ENCODE results near the gene SYT6.

Gene SYT6

DNA sequence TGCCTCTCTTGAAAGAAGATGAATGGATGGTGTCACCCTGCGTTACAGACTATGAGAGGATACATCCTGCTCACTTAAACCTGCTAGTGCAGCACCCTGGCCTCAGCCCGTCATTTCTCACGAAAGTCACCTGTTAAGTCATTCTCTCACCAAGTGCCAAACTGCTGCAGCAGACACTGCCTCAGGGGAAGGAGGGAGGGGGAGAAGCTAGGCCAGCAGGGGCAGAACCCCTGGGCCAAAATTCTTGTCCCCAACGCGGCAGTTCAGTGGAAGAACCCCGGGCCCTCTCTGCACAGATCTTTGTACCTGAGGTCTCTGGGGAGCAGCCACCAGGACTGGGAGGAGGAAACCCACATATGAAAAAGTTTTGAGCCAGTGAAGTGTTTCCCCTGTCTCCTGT, 37.6 kb downstream of the SYT6 start:
- no peak for DNase-seq

- no peak for DNase-seq
Measured at GRCh38 chr1:114114185-114115094, 39.2 kb downstream of the SYT6 start.

GRCh38 chr1:114113411-114114184, 40.1 kb downstream of the SYT6 start:
- no peak for DNase-seq

- DNase-seq: no peak
Measured at GRCh38 chr1:114112775-114113174, 40.9 kb downstream of the SYT6 start.

DNA sequence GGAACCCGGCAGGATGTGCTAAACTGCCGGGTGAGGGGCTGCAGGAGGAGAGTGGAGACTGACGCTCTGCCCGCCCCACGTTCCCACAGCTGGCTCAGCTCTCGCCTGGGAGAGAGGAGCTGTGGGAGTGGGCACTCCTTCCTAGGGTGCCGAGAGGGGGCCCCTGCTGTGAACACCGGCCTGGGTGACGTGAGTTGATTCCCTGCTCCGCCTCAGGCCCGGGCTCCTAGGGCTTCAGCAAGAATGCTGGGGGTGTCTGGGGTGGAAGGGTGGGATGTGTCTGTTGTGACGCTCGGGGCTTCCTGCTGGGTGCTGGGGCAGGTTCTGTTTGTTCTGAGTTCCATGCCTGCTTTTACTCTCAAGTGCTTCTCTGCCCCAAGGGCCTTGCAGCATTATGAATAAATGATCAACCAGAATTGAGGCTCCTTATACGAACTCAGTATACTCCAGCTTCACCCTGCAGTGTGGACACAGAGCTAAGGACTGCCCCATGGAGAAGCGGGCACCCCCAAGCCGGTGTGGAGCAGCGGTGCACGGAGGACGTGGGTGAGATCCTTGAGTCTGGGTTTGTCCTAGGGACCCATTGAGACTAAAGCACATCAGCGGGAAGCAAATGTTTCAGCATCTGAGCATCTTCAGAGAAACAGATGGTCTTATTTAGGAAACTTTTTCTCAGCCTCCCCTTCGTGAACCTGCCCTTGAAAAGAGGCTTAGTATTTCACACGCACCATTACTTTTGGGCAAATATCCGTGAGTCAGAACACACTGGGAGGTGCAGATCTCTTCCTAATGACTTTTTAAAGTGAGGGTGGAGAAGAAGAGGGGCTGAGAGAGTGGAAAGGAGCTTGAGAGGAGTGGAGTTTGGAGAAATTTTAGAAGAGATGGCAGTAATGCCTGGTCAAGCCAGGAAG, 41.7 kb downstream of the SYT6 start:
- no peak for DNase-seq

- DNase-seq: no peak
Measured at GRCh38 chr1:114109981-114110380, 43.7 kb downstream of the SYT6 start.

GRCh38 chr1:114108751-114109255, 44.9 kb downstream of the SYT6 start:
- DNase-seq: no peak

DNA sequence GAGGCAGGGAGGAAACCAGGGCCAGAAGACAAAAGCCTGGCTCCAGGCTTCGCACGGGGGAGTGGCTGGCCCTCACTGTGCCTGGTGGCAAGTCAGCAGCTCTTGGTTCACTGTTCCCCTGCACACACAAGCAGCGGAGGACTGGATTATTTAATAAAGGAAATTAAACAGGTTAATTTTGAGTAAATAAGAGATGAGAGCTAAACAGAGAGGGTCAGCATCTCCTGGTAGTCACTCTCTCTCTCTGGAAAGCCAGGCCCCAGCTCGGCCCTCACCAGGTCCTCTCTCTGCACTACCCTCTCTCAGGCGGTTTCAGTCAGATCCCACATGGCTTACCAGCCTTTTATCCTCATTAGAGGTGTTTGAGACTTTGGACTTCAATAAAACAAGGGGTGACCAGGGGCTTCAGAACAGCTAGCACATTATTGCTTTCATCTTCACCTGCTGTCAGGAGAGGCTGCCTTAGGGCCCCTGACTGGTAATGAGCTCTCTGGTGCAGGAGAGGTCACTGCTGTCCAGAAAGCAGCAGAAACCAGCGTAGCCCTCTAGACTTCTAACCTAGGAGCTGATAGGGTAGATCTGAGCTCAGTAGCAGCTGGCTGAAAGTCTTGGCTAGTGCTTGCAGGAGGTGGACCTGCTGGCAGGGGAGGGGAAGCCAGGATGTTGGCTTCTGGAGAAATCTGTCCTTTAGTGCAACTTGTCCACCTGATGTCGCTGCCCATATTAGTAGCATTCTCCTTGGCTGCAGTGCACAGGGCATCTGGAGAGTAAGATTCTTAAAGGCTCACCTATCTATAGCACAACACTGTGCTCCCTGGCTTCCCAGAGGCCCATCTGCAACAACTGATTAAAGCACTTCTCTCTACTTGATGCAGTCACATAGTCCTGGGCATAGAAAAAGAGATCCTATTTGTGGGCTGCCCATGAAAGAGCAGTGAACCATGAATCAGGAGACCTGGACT, 45.9 kb downstream of the SYT6 start:
- DNase-seq: no peak

GRCh38 chr1:114105421-114105979, 48.2 kb downstream of the SYT6 start:
- DNase-seq: no peak

DNA sequence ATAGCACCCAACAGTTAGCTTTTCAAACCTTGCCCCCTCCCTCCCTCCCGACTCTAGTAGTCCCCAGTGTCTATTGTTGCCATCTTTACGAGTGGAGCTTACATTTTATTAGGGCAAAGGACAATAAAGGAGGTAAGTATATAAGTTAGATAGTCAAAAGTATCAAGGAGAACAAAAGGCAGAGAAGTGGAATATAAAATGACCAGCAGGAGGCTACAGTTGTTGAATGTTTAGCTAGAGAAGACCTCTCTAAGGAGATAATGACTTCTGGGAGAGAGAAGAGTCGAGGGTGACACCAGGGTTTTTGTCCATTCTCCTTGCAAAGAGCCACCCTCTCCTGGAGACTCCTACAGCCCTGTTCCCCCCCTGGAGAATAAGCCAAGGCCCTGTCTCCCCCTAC, 48.7 kb downstream of the SYT6 start:
- DNase-seq: no peak

DNA sequence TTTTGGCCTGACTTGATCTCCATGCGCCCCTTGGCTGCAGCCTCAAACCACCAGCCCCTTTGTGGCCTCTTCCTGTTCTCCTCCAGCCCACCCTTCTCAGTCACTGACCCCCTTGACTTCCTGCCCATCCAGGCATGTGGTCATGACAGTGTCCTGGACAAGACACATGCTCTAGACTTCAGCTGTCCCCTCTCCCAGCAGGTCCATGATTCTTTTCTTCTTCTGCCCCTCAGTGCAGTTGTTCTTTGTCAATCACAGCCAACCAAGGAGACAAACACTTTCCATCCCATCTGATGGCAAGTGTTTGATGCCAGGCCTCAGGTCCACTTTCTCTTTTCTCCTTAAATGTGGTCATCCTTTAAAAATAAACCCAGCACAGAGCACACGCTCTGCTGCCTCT, 49.7 kb downstream of the SYT6 start:
- DNase-seq: no peak

GRCh38 chr1:114102136-114102535, 51.5 kb downstream of the SYT6 start:
- DNase-seq: no peak

DNA sequence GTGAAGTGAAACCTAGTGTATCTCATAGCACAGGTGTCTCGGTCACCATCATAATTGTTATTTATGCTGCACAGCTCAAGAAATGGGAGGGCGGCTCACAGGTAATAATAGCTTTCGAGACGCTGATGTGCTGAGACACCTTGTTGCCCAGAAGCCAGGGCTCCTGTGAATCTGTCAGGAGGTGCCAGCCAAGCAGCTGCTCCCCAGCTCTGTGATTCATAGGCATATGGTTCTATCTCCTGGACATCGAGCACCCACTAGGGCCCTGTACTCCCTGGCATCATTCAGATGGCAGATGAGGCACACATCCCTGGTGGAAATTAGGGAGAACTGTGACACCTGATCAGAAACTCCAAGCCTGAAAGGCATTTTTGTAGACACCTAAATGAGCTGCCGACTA, 53.5 kb downstream of the SYT6 start:
- no peak for DNase-seq

DNA sequence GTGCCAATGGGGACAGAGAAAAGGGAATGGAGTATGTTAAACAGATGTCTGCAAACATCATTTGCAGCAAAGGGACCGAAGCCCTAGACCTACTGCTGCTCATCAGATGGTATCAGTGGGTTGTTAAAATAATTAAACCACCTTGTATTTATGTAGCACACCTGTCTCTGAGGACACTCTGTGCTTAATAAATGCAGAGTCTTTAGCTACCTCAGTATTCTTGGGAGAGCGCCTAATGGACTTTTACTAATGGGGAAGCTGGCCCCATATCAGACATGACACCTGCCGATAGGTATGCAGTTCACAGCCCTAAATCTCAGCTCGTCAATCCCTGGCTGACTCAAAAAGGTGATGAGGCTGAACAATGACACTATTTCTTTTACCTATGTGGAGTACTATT, 54.4 kb downstream of the SYT6 start:
- DNase-seq: no peak

- no peak for DNase-seq
Measured at GRCh38 chr1:114097109-114097508, 56.6 kb downstream of the SYT6 start.

DNA sequence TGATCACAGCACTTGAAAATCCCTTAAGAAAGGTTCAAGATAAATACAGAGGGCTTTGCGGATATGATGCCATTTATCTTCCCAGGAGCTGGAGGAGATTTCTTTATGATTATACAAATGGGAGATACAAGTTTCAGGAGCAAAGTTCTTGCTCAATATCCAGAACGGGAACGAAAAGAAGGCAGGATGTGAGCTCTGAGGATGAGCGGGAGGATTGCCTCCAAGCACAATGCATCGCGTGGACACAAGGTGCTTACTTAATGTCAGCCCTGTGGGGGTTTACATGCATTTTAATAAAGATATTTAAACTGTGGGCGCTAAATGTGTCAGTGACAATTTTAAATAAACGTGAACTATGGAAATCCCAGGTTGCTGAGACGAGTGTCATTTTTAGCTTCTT, 59.0 kb downstream of the SYT6 start:
- no peak for DNase-seq

DNA sequence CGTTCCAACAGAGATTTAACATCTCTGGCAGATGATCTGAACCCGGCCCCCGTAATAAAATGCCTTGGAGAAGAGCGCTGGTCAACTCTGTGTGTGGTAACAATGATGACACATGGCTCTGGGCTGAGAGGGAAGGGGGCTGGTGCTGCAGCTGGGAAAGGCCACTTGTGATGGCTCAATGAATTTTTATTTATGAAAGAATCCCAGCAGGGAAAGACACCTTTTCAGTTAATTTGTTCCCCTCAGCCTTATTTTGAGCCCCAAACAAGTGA, 59.4 kb downstream of the SYT6 start:
- DNase-seq: no peak

DNA sequence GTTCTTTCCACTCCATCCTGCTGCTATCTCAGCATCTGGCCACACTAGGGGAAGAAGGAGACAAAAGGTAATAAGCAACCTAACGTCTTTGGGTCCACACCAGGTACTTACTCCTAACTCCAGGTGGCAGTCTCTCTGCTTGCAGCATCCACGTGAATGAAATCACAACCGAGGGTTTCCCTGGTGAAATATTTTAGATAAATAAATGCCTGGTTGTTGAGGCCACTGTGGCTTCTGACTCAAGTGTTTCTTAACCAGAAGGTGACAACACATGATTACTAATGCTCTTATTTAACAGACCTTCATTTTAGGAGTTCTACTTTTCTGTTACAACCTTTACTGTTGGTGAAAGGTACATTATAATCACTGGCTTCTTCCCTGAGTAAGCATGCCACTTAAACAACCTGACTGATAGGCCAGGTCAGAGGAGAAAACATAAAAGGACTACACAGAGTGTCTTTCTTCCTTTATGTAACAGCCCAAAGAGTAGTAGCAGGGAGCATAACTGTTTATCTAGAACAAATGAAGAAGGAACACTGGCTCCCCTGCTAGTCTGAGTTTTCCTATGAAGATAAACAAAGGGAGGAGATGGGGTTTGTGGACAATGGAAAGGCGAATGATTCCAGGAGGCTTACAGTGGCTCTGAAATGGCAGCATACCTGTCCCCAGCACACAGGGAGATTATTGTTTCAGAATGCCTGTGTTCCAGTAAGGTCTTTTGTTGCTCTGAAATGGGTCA, 59.9 kb downstream of the SYT6 start:
- DNase-seq: no peak

DNA sequence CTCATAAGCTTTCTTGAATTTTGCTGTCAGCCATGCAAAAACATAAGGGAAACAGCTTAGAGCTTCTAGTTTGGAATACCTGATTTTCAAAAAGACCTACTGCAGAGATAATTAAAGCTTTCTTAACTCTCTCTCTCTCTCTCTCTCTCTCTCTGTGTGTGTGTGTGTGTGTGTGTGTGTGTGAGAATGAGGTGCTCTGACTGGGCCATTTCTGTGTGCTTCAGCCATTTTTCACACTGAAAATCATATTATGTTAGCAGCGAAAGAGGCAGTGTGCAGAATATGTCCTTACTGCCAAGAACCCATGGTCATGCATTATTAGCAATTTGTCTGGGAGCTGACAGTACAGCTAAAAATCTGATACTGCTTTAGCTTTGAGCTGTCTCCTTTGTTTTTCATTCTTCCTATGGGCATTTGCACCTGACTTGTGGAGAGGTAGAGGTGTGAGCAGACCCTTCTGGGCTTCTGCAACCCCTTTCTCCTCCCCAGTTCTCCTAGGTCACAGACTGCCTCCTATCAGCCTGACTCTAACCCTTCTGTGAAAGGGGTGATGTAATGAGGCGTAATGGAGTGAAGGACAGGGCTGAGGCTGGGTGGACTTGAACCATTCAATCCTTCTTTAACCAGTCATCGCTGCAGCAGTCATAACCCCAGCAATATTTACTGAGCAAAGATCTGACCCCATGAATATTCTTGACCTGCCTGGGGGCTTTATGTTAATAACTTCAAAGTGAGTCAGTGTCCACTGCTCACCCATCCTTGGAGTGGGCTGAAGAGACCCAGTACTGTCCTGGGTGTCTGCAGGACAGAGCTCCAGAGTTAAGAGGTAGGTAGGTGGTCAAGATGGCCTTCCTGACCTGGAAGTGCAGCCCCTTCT, 61.2 kb downstream of the SYT6 start:
- no peak for DNase-seq

DNA sequence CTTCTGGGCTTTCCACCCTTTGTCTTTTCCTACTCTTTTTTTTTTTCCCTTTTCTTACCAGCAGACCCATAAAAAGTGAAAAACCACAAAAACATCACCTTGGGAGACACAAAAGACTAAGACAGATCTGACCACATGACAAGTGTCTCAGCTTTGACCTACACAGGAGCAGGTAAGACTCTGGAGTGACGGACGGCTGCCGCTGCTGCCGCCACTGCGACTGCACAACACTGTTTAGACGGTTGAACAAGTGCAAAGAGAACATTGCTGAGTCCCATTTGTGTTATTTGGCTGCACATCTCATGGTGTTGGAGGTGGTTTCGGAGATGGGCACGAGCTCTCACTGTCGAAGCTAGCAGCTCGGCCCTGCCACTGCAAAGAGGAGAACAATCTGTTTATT, 62.0 kb downstream of the SYT6 start:
- DNase-seq: no peak

All from NCI-H2029 (cell line).